Measurements from ENCODE around the gene PRICKLE4.

The PRICKLE4 gene

DNA sequence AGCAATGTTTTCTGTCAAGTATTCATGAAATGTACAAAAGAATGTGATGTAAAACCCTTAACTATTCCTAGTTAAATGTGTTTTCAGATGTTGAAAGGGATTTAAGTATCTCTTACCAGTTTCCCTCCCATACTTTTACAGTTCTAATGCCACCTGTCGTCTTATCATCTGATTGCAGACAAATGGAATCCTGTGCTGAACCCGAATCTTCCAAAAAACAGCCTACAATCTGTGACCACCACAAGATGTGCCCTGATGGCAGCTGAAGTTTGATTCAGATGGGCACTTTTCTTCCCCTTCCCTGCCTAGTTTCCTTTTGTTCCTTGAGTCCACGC is 8.8 kb downstream of the PRICKLE4 start:
- Histone ChIP-seq H3K9ac (ENCODE audit: low read length) (no peak overlapping the region), H2BK5ac (ENCODE audit: low read depth, low read length, poor library complexity) (no peak overlapping the region), H2BK120ac (ENCODE audit: insufficient read depth, low read length, poor library complexity) (no peak overlapping the region), H4K12ac (ENCODE audit: low read depth, low read length) (no peak overlapping the region), H3K14ac (ENCODE audit: low read length) (no peak overlapping the region), H3K23ac (ENCODE audit: low read length) (no peak overlapping the region), H3K79me2 (ENCODE audit: control insufficient read depth, insufficient read depth, low read length, poor library complexity) (peaks cover 9% of the 10 kb centered on the region), H2AFZ (ENCODE audit: insufficient read depth, low read length, poor library complexity) (no peak overlapping the region), H2AK5ac (ENCODE audit: low read length) (no peak overlapping the region), H3K79me1 (ENCODE audit: low read length) (peaks cover 12% of the 10 kb centered on the region), H3K27ac (ENCODE audit: low read depth, low read length) (no peak overlapping the region), H3K18ac (ENCODE audit: low read length) (no peak overlapping the region), H3K4me1 (ENCODE audit: control insufficient read depth in 1 of 2, insufficient read depth in 2 of 2, low read length in 2 of 2) (peaks cover 14 to 19% of the 10 kb centered on the region in 2 experiments), H4K91ac (ENCODE audit: low read depth, low read length) (no peak overlapping the region), H2BK12ac (ENCODE audit: low read length) (no peak overlapping the region), H3K4me3 (ENCODE audit: low read depth, low read length) (no peak overlapping the region), H4K8ac (ENCODE audit: low read depth, low read length) (no peak overlapping the region), H3K9me3 (ENCODE audit: insufficient read depth, low read depth, low read length) (no peaks in the 10 kb centered on the region), H3K36me3 (ENCODE audit: control insufficient read depth in 1 of 2, insufficient read depth in 2 of 2, low read length in 2 of 2) (peaks cover 9 to 19% of the 10 kb centered on the region in 2 experiments), H3K27me3 (ENCODE audit: insufficient read depth, low read length) (no peaks in the 10 kb centered on the region), H3K4ac (ENCODE audit: low read depth, low read length) (no peak overlapping the region), H3K4me2 (ENCODE audit: low read length) (no peak overlapping the region)
- DNase-seq = no peak
- no CpG with 5 or more reads among the region's 3 CpGs for WGBS (ENCODE audit: extremely low coverage, insufficient coverage, insufficient read length)

DNA sequence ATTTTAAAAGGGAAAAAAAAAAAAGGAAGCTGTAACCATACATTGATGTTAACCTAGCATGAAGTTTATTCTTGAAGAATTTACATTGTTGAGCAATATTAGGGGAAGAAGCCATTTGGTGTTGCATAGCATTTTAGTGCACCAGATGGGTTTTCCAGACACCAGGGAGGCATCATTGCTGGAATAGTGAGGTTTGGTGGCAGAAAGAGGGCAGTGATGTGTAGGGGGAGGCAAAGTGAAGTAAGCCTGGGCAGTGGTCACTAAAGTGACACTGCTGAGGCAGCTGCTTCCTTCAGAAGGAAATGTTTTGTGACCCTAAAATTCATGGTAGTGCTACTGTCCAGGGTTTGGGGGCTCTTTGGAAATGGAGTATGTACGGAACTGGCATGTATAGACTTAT is 9.5 kb downstream of the PRICKLE4 start:
- no peak overlapping the region for H2BK5ac ChIP-seq (ENCODE audit: low read depth, low read length, poor library complexity)
- WGBS (ENCODE audit: extremely low coverage, insufficient coverage, insufficient read length) = no CpG with 5 or more reads among the region's 1 CpG
- no peak overlapping the region for H2AK5ac ChIP-seq (ENCODE audit: low read length)

DNA sequence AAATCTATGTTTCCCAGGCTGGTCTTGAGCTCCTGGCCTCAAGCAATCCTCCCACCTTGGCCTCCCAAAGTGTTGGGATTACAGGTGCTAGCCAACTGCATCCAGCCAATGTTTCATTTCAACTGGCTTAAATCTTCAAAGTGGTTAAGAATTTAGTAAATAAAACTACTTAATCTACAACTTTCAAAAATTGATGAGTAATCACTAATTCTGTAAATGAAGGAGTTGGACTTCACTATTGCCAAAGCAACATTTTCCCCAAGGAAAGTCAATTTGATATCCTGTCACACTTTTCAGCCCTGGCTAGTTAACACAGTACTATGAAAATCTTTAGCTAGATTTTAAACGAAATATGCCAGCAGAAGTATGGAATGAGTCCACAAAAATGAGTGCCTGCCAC is 10.7 kb downstream of the PRICKLE4 start:
- no peak for DNase-seq
- H3K4ac ChIP-seq (ENCODE audit: low read depth, low read length) = no peak overlapping the region
- H3K18ac ChIP-seq (ENCODE audit: low read length) = no peak overlapping the region
- no peak overlapping the region for H2BK5ac ChIP-seq (ENCODE audit: low read depth, low read length, poor library complexity)
- H3K9me3 ChIP-seq (ENCODE audit: insufficient read depth, low read depth, low read length) = no peaks in the 10 kb centered on the region
- no peak overlapping the region for H2AK5ac ChIP-seq (ENCODE audit: low read length)
- no peak overlapping the region for H3K4me3 ChIP-seq (ENCODE audit: low read depth, low read length)
- H3K79me1 ChIP-seq (ENCODE audit: low read length) = peaks cover 12% of the 10 kb centered on the region
- no peak overlapping the region for H3K4me2 ChIP-seq (ENCODE audit: low read length)
- no peak overlapping the region for H3K27ac ChIP-seq (ENCODE audit: low read depth, low read length)
- no peak overlapping the region for H2AFZ ChIP-seq (ENCODE audit: insufficient read depth, low read length, poor library complexity)
- H3K36me3 ChIP-seq (ENCODE audit: control insufficient read depth in 1 of 2, insufficient read depth in 2 of 2, low read length in 2 of 2) = peaks cover 12 to 22% of the 10 kb centered on the region in 2 experiments
- no peak overlapping the region for H3K23ac ChIP-seq (ENCODE audit: low read length)
- H3K4me1 ChIP-seq (ENCODE audit: control insufficient read depth in 1 of 2, insufficient read depth in 2 of 2, low read length in 2 of 2) = peaks cover 0 to 2% of the 10 kb centered on the region in 2 experiments
- no CpG with 5 or more reads among the region's 1 CpG for WGBS (ENCODE audit: extremely low coverage, insufficient coverage, insufficient read length)
- H3K79me2 ChIP-seq (ENCODE audit: control insufficient read depth, insufficient read depth, low read length, poor library complexity) = peaks cover 9% of the 10 kb centered on the region
- H3K9ac ChIP-seq (ENCODE audit: low read length) = no peak overlapping the region
- H2BK12ac ChIP-seq (ENCODE audit: low read length) = no peak overlapping the region
- H4K91ac ChIP-seq (ENCODE audit: low read depth, low read length) = no peak overlapping the region
- no peak overlapping the region for H4K12ac ChIP-seq (ENCODE audit: low read depth, low read length)
- H3K14ac ChIP-seq (ENCODE audit: low read length) = no peak overlapping the region
- H2BK120ac ChIP-seq (ENCODE audit: insufficient read depth, low read length, poor library complexity) = no peak overlapping the region
- no peaks in the 10 kb centered on the region for H3K27me3 ChIP-seq (ENCODE audit: insufficient read depth, low read length)
- no peak overlapping the region for H4K8ac ChIP-seq (ENCODE audit: low read depth, low read length)

More for the DNA sequence above, 9.5 kb downstream of the PRICKLE4 start:
- Histone ChIP-seq H3K79me2 (ENCODE audit: control insufficient read depth, insufficient read depth, low read length, poor library complexity) (peaks cover 9% of the 10 kb centered on the region), H2BK12ac (ENCODE audit: low read length) (no peak overlapping the region), H3K4ac (ENCODE audit: low read depth, low read length) (no peak overlapping the region), H3K79me1 (ENCODE audit: low read length) (peaks cover 12% of the 10 kb centered on the region), H4K12ac (ENCODE audit: low read depth, low read length) (no peak overlapping the region), H3K27me3 (ENCODE audit: insufficient read depth, low read length) (no peaks in the 10 kb centered on the region), H3K9ac (ENCODE audit: low read length) (no peak overlapping the region), H3K14ac (ENCODE audit: low read length) (no peak overlapping the region), H2AFZ (ENCODE audit: insufficient read depth, low read length, poor library complexity) (no peak overlapping the region), H3K23ac (ENCODE audit: low read length) (no peak overlapping the region), H3K4me3 (ENCODE audit: low read depth, low read length) (no peak overlapping the region), H4K91ac (ENCODE audit: low read depth, low read length) (no peak overlapping the region), H3K9me3 (ENCODE audit: insufficient read depth, low read depth, low read length) (no peaks in the 10 kb centered on the region), H4K8ac (ENCODE audit: low read depth, low read length) (no peak overlapping the region), H2BK120ac (ENCODE audit: insufficient read depth, low read length, poor library complexity) (no peak overlapping the region), H3K18ac (ENCODE audit: low read length) (no peak overlapping the region), H3K4me2 (ENCODE audit: low read length) (no peak overlapping the region), H3K4me1 (ENCODE audit: control insufficient read depth in 1 of 2, insufficient read depth in 2 of 2, low read length in 2 of 2) (peaks cover 10 to 12% of the 10 kb centered on the region in 2 experiments), H3K36me3 (ENCODE audit: control insufficient read depth in 1 of 2, insufficient read depth in 2 of 2, low read length in 2 of 2) (peaks cover 10 to 22% of the 10 kb centered on the region in 2 experiments), H3K27ac (ENCODE audit: low read depth, low read length) (no peak overlapping the region)
- no peak for DNase-seq

DNA sequence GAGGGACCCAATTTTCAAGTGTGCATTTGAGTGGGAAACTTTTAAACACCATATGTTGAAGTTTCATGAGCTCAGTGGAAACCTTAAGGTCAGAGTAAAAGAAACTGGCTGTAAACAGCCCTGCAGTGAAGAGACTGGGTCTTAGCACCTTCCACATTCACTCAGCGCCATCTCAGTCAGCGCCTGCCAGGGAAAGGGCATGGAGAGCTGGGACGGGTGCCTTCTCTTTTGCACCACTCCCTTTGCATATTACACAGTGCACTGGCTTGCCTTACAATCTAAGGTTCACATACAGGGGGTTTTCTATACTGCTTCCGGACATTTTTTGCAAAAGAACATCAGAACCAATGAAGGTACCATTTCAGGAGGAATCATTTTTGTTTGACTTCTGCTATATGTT is 11.4 kb downstream of the PRICKLE4 start:
- Histone ChIP-seq H2BK12ac (ENCODE audit: low read length) (no peak overlapping the region), H3K9me3 (ENCODE audit: insufficient read depth, low read depth, low read length) (no peaks in the 10 kb centered on the region), H3K27ac (ENCODE audit: low read depth, low read length) (no peak overlapping the region), H3K79me1 (ENCODE audit: low read length) (peaks cover 7% of the 10 kb centered on the region), H3K4me1 (ENCODE audit: control insufficient read depth in 1 of 2, insufficient read depth in 2 of 2, low read length in 2 of 2) (peaks cover 0 to 2% of the 10 kb centered on the region in 2 experiments), H3K4me2 (ENCODE audit: low read length) (no peak overlapping the region), H4K12ac (ENCODE audit: low read depth, low read length) (no peak overlapping the region), H2BK120ac (ENCODE audit: insufficient read depth, low read length, poor library complexity) (no peak overlapping the region), H3K23ac (ENCODE audit: low read length) (no peak overlapping the region), H3K36me3 (ENCODE audit: control insufficient read depth in 1 of 2, insufficient read depth in 2 of 2, low read length in 2 of 2) (peaks cover 12 to 22% of the 10 kb centered on the region in 2 experiments), H2AFZ (ENCODE audit: insufficient read depth, low read length, poor library complexity) (no peak overlapping the region), H2AK5ac (ENCODE audit: low read length) (no peak overlapping the region), H4K91ac (ENCODE audit: low read depth, low read length) (no peak overlapping the region), H4K8ac (ENCODE audit: low read depth, low read length) (no peak overlapping the region), H2BK5ac (ENCODE audit: low read depth, low read length, poor library complexity) (no peak overlapping the region), H3K79me2 (ENCODE audit: control insufficient read depth, insufficient read depth, low read length, poor library complexity) (peaks cover 4% of the 10 kb centered on the region), H3K4me3 (ENCODE audit: low read depth, low read length) (no peak overlapping the region), H3K27me3 (ENCODE audit: insufficient read depth, low read length) (no peaks in the 10 kb centered on the region), H3K18ac (ENCODE audit: low read length) (no peak overlapping the region), H3K4ac (ENCODE audit: low read depth, low read length) (no peak overlapping the region), H3K9ac (ENCODE audit: low read length) (no peak overlapping the region), H3K14ac (ENCODE audit: low read length) (no peak overlapping the region)
- WGBS (ENCODE audit: extremely low coverage, insufficient coverage, insufficient read length) = no CpG with 5 or more reads among the region's 4 CpGs
- no peak for DNase-seq
